Measurements from ENCODE around the gene AHDC1.

Gene AHDC1

DNA sequence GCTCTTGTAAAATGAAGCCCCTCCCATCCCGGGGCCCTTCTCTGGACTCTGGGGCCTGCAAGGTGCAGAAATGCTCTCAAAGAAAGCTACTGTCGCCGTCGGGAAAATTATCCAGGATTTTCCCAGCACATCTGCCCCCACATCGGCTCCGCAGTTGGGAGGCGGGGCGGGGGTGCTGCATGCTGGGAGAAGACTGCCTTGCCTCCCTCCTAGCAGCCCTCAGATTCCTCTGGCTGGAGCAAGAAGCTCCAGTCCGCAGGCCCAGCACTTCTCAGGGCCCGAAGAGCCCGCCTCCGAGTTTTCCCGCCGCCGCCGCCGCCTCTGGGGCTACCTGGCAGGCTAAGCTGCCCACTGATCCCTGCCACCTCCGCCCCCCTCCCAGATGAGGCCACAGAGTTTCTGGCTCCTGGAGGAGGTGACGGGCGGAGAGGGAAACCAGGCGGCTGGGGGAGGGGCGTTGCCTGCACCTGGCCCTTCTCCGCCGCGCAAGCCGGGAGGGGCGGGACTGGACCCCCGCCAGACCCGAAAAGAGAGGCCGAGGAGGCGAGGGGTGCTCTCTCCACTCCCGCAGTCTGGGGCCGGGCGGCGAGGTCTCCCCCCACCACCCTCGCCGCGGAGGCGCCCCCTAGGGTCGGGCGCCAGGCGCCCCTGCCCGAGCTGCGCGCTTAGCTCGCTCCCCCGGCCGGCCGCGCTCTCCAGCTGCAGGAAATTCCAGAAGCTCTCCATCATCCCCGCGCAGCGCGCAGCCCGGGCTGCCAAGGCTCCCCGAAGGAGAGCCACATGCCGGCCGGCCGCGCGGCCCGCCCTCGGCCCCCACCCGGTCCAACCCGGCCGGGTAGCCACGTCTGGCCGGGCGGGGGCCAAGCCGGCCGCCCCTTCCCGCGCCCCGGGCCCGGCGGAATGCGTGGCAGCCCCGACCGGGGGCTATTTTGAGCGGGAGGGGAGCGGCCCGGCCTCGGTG is 28.8 kb downstream of the AHDC1 start:
- H3K36me3 ChIP-seq: no peaks in the 10 kb centered on the region
- peaks cover 48% of the 10 kb centered on the region for H3K27me3 ChIP-seq
- peak overlapping the region; percentile 36 to 66 for H3K4me3 ChIP-seq (ENCODE audit: low read depth in 1 of 2, low read length in 1 of 2)
- TF ChIP-seq, protein P1, sequence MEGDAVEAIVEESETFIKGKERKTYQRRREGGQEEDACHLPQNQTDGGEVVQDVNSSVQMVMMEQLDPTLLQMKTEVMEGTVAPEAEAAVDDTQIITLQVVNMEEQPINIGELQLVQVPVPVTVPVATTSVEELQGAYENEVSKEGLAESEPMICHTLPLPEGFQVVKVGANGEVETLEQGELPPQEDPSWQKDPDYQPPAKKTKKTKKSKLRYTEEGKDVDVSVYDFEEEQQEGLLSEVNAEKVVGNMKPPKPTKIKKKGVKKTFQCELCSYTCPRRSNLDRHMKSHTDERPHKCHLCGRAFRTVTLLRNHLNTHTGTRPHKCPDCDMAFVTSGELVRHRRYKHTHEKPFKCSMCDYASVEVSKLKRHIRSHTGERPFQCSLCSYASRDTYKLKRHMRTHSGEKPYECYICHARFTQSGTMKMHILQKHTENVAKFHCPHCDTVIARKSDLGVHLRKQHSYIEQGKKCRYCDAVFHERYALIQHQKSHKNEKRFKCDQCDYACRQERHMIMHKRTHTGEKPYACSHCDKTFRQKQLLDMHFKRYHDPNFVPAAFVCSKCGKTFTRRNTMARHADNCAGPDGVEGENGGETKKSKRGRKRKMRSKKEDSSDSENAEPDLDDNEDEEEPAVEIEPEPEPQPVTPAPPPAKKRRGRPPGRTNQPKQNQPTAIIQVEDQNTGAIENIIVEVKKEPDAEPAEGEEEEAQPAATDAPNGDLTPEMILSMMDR (IDR thresholded peaks at IDR 0.05): no peak
- H3K9me3 ChIP-seq: no peaks in the 10 kb centered on the region
- peaks cover 14 to 23% of the 10 kb centered on the region in 2 experiments for H3K4me1 ChIP-seq (ENCODE audit: control insufficient read depth in 1 of 2, insufficient read depth in 1 of 2, low read depth in 1 of 2, low read length in 1 of 2)
- no peak overlapping the region for H3K27ac ChIP-seq

DNA sequence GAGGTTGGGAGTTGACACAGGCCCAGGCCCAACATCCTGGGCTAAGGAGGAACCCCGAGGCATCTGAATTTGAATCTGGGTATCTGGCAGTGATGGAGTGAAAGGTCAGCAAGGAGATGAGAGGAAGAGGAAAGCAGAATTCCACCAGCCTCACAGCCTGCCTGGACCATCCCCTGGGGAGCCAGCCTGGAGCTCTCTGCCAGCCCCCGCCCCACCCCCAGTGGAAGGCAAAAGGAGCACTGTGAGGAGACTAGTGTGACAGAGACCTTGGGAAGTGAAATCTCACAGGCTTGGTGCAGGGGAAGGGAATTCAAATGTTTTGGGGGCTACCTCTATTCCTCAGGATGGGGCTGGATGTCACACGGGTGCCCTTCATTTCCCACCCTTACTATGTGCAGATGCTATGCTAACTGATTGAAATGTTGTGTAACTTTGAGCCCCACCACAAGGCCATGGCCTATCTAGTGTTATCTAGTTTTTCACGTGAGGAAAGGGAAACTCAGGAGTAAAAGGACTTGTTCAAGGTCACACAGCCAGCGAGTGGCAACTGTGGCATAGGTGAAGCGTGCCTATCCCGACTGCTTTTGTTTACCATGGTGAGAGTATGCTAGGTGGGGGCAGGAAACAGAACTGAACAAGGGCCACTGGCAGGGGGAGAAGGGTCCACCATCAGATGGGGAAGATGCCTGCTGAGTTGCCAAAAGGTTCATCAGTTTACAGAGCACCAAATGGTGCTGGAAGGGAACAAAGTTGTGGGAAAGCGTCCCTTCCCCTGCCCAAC is 29.8 kb downstream of the AHDC1 start:
- Histone ChIP-seq H3K27me3 (peaks cover 51% of the 10 kb centered on the region), H3K4me3 (ENCODE audit: low read depth in 1 of 2, low read length in 1 of 2) (no peak overlapping the region), H3K4me1 (ENCODE audit: control insufficient read depth in 1 of 2, insufficient read depth in 1 of 2, low read depth in 1 of 2, low read length in 1 of 2) (peaks cover 14 to 23% of the 10 kb centered on the region in 2 experiments), H3K36me3 (no peaks in the 10 kb centered on the region), H3K9me3 (no peaks in the 10 kb centered on the region), H3K27ac (no peak overlapping the region)
- TF ChIP-seq, protein P1 (IDR thresholded peaks at IDR 0.05): no peak

DNA sequence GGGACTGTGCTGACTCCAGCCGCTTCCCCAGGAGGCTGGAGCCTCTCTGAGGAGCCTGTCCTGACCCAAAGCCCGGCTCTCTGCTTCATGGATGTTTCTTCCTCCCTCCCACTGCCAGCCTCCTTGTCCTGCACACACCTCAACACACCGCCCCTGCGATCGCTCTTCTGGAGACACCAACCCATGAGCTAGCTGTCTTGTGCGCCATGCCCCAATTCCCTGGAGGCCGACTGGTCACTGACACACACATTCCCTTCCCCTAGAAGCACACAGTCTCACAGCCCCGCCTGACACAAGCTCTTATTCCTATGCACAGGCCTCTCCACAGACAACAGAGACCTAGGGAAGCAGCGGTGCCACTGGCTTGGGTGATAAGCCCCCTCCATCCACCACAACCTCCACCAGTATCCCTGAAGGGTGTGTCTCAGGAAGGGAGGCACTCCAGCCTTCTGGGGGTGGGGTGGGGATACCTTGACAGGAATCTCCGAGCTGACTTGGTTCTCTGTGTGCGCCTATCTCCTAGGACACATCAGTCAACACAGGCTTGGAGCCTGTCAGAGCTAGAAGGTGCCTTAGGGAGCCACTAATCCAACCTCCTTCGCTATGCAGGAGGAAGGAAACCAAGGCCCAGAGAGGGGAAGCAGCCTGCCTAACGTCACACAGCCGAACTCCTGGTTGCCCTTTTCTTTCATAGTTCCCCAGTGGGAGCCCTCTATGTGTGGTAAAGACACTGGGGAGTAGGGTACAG is 31.1 kb downstream of the AHDC1 start:
- Histone ChIP-seq H3K27ac (no peak overlapping the region), H3K4me3 (ENCODE audit: low read depth in 1 of 2, low read length in 1 of 2) (no peak overlapping the region), H3K27me3 (peaks cover 62% of the 10 kb centered on the region), H3K36me3 (no peaks in the 10 kb centered on the region), H3K9me3 (no peaks in the 10 kb centered on the region), H3K4me1 (ENCODE audit: control insufficient read depth in 1 of 2, insufficient read depth in 1 of 2, low read depth in 1 of 2, low read length in 1 of 2) (peaks cover 20 to 32% of the 10 kb centered on the region in 2 experiments)
- TF ChIP-seq, protein P1 (IDR thresholded peaks at IDR 0.05): no peak

DNA sequence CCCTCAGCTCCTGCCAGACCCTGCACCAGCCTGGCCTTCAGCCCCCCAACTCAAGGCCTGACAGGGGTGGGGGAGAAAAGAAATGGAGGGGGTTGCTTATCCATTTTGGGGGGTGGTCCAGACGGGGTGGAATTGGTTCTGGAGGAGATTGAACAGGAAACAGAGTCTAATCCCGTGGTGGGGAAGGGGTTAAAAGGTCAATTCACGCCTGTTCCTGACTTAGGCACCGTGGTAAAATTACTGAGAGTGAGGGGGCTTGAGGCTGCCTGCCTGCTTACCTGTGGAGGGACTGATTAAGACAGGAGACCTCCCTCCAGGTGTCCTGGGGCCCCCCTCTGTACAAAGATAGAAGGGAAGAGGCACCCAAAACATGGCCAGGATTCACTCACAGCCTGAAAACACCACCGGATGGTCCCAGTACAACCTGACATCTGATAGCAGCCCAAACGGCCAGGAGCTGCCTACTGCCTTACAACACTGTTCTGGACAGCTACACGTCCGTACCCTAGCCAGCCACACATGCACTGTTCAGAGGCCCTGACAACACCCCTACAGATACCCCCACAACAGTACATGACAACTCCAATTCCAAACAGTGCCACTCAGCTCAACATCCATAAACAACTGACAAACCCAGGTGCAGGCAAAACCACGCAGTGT is 31.8 kb downstream of the AHDC1 start:
- H3K4me1 ChIP-seq (ENCODE audit: control insufficient read depth in 1 of 2, insufficient read depth in 1 of 2, low read depth in 1 of 2, low read length in 1 of 2): peaks cover 21 to 33% of the 10 kb centered on the region in 2 experiments
- no peaks in the 10 kb centered on the region for H3K36me3 ChIP-seq
- TF ChIP-seq, protein P1 (IDR thresholded peaks at IDR 0.05): no peak
- no peak overlapping the region for H3K4me3 ChIP-seq (ENCODE audit: low read depth in 1 of 2, low read length in 1 of 2)
- peaks cover 58% of the 10 kb centered on the region for H3K27me3 ChIP-seq
- no peaks in the 10 kb centered on the region for H3K9me3 ChIP-seq
- H3K27ac ChIP-seq: no peak overlapping the region
